ENCODE data around the gene TMEM178B.
"Not testable (repeated sequence)": the region's sequence is repeated elsewhere in the genome, so short reads cannot be mapped to it uniquely, and the experiment has no call there.

TMEM178B gene

DNA sequence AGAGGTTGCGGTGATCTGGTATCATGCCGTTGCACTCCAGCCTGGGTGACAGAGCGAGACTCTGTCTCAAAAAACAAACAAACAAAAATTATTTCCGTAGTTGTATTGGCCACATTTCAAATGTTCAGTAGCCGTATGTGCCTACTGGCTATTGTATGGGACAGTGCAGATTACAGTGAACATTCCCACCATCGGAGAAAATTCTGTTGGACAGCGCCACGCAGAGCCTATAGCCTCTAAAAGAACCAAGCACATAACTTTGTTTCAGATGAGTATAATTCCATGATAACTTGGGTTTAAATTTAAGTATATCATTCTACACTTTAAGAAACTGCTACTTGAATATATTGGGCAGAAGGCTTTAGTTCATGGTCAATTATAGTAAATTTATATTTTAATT, 5.4 kb downstream of the TMEM178B start:
- Histone ChIP-seq H3K27ac (ENCODE audit: low read length) (no peak overlapping the region), H3K9ac (ENCODE audit: low read depth, low read length) (no peak overlapping the region), H3K9me3 (ENCODE audit: insufficient read depth, low read depth, low read length) (no peaks in the 10 kb centered on the region), H3K4me3 (ENCODE audit: low read length) (no peak overlapping the region), H3K27me3 (ENCODE audit: insufficient read depth, low read length) (peaks cover 18% of the 10 kb centered on the region), H3K36me3 (ENCODE audit: insufficient read depth, low read depth, low read length) (no peaks in the 10 kb centered on the region), H3K4me1 (ENCODE audit: insufficient read depth, low read length) (peaks cover 23% of the 10 kb centered on the region)

DNA sequence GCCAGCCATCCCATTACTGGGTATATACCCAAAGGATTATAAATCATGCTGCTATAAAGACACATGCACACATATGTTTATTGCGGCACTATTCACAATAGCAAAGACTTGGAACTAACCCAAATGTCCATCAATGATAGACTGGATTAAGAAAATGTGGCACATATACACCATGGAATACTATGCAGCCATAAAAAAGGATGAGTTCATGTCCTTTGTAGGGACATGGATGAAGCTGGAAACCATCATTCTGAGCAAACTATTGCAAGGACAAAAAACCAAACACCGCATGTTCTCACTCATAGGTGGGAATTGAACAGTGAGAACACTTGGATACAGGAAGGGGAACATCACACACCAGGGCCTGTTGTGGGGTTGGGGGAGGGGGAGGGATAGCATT, 15.6 kb downstream of the TMEM178B start:
- H3K9ac ChIP-seq (ENCODE audit: low read depth, low read length); H3K27ac ChIP-seq (ENCODE audit: low read length); H3K9me3 ChIP-seq (ENCODE audit: insufficient read depth, low read depth, low read length); H3K4me3 ChIP-seq (ENCODE audit: low read length); H3K27me3 ChIP-seq (ENCODE audit: insufficient read depth, low read length); H3K36me3 ChIP-seq (ENCODE audit: insufficient read depth, low read depth, low read length): not testable (repeated sequence)
- H3K4me1 ChIP-seq (ENCODE audit: insufficient read depth, low read length): peaks cover 25% of the 10 kb centered on the region

DNA sequence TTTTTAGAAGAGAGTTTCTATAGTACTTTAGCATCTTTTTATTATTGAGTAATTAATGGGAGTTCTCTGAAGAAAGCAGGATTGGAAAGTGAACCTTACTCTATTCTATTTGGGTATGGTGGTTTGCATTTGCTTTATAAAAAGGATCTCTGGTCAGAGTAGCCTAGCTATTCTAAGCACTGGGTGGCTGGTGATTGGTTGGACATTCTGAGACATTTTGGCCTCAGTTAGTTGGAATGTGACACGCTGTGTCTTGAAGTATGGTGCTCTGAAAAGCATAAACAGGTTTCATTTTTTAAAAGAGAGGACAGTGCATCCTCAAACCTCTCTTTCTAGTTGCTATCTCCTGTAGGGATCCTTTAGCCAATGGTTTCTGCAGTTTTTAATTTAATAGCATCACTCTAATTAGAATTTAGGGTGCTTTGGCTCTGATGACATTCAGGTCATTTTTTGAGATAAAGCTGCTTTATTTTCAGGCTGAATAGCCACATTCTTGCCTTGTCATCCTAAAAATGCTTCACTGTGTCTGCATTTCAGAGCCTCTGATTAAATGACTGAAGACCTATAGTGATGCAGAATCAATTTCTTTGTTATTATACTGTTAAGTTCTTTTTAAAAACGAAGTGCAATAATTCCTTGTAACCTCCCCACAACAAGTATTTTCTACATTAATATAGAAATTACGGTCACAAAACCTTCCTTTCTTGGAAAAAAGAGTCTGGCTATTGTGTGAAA, 20.6 kb downstream of the TMEM178B start:
- Histone ChIP-seq H3K9ac (ENCODE audit: low read depth, low read length) (no peak overlapping the region; the same call in 1 of the 2 replicates), H3K36me3 (ENCODE audit: insufficient read depth, low read depth, low read length) (no peaks in the 10 kb centered on the region), H3K27ac (ENCODE audit: low read length) (no peak overlapping the region), H3K4me1 (ENCODE audit: insufficient read depth, low read length) (peaks cover 34% of the 10 kb centered on the region), H3K27me3 (ENCODE audit: insufficient read depth, low read length) (no peaks in the 10 kb centered on the region), H3K9me3 (ENCODE audit: insufficient read depth, low read depth, low read length) (no peaks in the 10 kb centered on the region), H3K4me3 (ENCODE audit: low read length) (peak overlapping the region; percentile 45; the same call in 1 of the 2 replicates)

DNA sequence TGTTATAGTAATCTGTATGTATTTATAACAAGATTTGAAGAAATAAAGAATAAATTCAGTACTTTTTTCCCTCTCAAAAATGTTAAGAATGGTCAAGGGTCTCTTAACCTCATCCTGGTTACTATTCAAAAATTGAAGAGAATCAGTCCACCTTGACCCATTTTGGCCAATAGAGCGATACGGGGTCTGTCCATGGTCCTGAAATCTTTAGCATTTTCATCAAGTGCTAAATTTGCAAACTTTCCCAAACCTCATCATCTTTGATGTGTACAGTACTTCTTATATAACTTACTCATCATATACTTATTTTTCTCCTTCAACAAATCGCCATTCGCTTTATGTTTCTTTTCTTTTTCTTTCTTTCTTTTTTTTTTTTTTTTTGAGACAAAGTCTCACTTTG, 23.6 kb downstream of the TMEM178B start:
- Histone ChIP-seq H3K27ac (ENCODE audit: low read length) (no peak overlapping the region), H3K36me3 (ENCODE audit: insufficient read depth, low read depth, low read length) (no peaks in the 10 kb centered on the region), H3K27me3 (ENCODE audit: insufficient read depth, low read length) (no peaks in the 10 kb centered on the region), H3K9me3 (ENCODE audit: insufficient read depth, low read depth, low read length) (no peaks in the 10 kb centered on the region), H3K9ac (ENCODE audit: low read depth, low read length) (no peak overlapping the region), H3K4me3 (ENCODE audit: low read length) (no peak overlapping the region), H3K4me1 (ENCODE audit: insufficient read depth, low read length) (peaks cover 27% of the 10 kb centered on the region)

DNA sequence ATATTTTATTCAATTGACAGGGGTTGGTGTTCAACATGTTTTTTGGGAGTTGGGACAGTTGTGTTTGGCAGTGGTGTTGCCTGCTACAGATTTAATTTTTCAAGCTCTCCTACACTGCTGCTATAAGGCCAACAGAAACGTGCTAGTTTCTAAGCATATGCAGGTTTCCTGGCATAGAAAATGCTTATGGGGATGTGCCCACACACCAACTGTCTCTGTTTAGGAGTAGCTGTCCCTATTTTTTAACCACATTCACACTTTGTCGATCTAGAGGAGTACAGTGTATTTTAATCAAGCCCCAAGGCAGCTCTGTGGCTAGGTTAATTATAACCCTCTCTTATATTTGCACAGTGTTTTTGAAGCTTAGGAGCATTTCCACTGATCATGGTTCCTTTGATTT, 28.6 kb downstream of the TMEM178B start:
- Histone ChIP-seq H3K9me3 (ENCODE audit: insufficient read depth, low read depth, low read length) (no peaks in the 10 kb centered on the region), H3K36me3 (ENCODE audit: insufficient read depth, low read depth, low read length) (no peaks in the 10 kb centered on the region), H3K4me3 (ENCODE audit: low read length) (no peak overlapping the region), H3K4me1 (ENCODE audit: insufficient read depth, low read length) (peaks cover 8% of the 10 kb centered on the region), H3K9ac (ENCODE audit: low read depth, low read length) (no peak overlapping the region), H3K27ac (ENCODE audit: low read length) (no peak overlapping the region), H3K27me3 (ENCODE audit: insufficient read depth, low read length) (no peaks in the 10 kb centered on the region)

DNA sequence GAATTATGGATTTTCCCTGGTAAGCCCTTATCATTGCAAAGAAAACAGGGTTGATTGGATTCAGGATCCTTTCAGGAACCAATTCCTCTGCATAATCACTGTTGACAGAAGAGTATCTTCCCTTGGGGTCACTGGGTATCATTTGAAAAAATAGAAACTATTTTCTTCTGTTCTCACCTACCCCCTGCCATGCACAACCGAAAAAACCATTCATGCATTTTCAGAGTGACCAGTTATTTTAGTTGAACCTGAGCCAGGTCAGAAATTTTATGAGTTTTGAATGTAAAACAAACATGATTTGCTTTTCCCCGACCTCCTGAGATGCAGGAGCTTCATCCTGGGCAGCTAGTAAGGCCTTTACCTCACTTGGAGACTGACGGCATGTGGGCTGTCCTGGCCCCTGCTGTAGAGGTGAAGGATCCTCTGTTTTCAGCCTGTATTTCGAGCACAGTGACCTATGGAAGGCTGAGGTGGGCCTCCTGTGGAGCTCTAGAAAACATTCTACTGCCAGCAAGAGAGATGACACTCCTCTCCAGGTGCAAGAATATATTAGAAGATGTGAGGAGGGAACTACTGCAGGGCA, 30.1 kb downstream of the TMEM178B start:
- Histone ChIP-seq H3K27me3 (ENCODE audit: insufficient read depth, low read length) (no peaks in the 10 kb centered on the region), H3K9me3 (ENCODE audit: insufficient read depth, low read depth, low read length) (no peaks in the 10 kb centered on the region), H3K9ac (ENCODE audit: low read depth, low read length) (no peak overlapping the region), H3K27ac (ENCODE audit: low read length) (no peak overlapping the region), H3K4me1 (ENCODE audit: insufficient read depth, low read length) (peaks cover 8% of the 10 kb centered on the region), H3K36me3 (ENCODE audit: insufficient read depth, low read depth, low read length) (no peaks in the 10 kb centered on the region), H3K4me3 (ENCODE audit: low read length) (no peak overlapping the region)

DNA sequence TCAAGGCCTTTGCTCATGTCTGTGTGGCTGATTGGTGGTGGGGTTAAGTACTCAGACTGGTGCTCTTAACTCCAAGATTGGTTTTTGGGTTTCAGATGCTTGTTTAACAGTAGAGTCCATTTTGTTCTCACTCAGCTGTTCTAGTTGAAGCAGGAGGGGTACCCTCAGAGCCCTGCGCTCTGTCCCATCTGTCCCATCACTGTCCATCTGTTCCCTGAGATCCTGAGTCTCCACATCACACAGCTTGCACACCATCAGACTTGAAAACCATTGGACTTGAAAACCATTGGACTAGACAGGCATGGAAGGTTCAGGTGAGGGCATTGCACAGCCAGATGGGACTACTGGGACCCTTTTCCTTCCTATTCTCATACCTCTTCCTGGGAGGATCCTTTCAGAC, 39.3 kb downstream of the TMEM178B start:
- Histone ChIP-seq H3K36me3 (ENCODE audit: insufficient read depth, low read depth, low read length) (no peaks in the 10 kb centered on the region), H3K4me1 (ENCODE audit: insufficient read depth, low read length) (no peaks in the 10 kb centered on the region), H3K9me3 (ENCODE audit: insufficient read depth, low read depth, low read length) (no peaks in the 10 kb centered on the region), H3K27ac (ENCODE audit: low read length) (no peak overlapping the region), H3K9ac (ENCODE audit: low read depth, low read length) (no peak overlapping the region), H3K4me3 (ENCODE audit: low read length) (no peak overlapping the region), H3K27me3 (ENCODE audit: insufficient read depth, low read length) (no peaks in the 10 kb centered on the region)

DNA sequence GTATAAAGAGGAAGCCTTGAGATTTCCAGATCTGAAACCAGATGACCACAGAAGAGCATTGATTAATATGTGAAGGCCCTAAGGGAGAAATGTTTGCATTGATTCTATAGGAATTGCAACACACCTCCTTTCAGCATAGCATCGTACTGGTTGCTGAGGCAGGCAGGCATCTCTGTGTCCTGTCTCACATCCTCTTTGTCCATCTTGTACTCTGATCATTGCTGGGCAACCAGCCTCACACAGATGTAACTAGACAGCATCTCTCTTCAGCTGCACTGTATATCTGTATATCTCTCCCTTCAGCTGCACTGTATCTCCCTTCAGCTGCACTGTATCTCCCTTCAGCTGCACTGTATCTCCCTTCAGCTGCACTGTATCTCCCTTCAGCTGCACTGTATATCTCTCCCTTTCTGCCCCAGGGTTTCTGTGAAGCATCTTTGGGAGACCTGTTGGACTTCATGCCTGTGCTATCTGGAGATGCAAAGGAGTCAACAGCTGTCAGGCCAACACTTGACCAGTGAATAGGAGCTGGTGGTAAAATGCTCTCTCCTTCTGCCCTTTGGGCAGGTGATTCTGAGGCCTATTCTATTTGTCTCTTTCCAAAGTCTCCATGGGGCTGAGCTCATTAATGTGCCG, 40.3 kb downstream of the TMEM178B start:
- H3K27ac ChIP-seq (ENCODE audit: low read length): no peak overlapping the region
- H3K36me3 ChIP-seq (ENCODE audit: insufficient read depth, low read depth, low read length): no peaks in the 10 kb centered on the region
- no peak overlapping the region for H3K9ac ChIP-seq (ENCODE audit: low read depth, low read length)
- no peaks in the 10 kb centered on the region for H3K4me1 ChIP-seq (ENCODE audit: insufficient read depth, low read length)
- H3K4me3 ChIP-seq (ENCODE audit: low read length): no peak overlapping the region
- H3K27me3 ChIP-seq (ENCODE audit: insufficient read depth, low read length): no peaks in the 10 kb centered on the region
- H3K9me3 ChIP-seq (ENCODE audit: insufficient read depth, low read depth, low read length): no peaks in the 10 kb centered on the region

DNA sequence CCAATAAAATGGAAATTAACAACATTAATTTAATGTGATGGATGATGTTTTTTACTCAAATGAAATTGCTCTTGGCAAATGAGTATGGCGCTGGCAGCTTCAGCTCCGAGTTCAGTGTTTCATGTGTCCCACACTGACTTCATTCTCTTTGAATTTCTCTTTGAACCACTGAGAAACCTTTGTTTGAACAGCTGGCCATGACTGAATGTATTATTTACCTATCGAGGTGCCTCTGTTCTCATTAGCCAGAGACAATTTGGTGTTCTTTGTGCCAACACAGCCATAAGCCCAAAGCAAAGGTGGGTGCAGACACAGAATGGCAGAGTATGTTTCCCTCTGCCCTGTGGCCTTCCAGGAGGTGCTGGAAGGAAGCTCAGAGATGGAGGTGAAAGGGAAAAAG, 42.1 kb downstream of the TMEM178B start:
- Histone ChIP-seq H3K9ac (ENCODE audit: low read depth, low read length) (no peak overlapping the region), H3K36me3 (ENCODE audit: insufficient read depth, low read depth, low read length) (no peaks in the 10 kb centered on the region), H3K9me3 (ENCODE audit: insufficient read depth, low read depth, low read length) (no peaks in the 10 kb centered on the region), H3K27ac (ENCODE audit: low read length) (no peak overlapping the region), H3K27me3 (ENCODE audit: insufficient read depth, low read length) (no peaks in the 10 kb centered on the region), H3K4me1 (ENCODE audit: insufficient read depth, low read length) (no peaks in the 10 kb centered on the region), H3K4me3 (ENCODE audit: low read length) (no peak overlapping the region)

DNA sequence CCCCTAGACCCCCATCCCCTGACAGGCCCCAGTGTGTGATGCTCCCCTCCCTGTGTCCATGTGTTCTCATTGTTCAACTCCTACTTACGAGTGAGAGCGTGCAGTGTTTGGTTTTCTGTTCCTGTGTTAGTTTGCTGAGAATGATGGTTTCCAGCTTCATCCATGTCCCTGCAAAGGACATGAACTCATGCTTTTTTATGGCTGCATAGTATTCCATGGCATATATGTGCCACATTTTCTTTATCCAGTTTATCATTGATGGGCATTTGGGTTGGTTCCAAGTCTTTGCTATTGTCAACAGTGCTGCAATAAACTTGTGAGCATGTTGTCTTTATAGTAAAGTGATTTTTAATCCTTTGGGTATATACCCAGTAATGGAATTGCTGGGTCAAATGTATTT, 42.8 kb downstream of the TMEM178B start:
- H3K4me3 ChIP-seq (ENCODE audit: low read length); H3K4me1 ChIP-seq (ENCODE audit: insufficient read depth, low read length): not testable (repeated sequence)

DNA sequence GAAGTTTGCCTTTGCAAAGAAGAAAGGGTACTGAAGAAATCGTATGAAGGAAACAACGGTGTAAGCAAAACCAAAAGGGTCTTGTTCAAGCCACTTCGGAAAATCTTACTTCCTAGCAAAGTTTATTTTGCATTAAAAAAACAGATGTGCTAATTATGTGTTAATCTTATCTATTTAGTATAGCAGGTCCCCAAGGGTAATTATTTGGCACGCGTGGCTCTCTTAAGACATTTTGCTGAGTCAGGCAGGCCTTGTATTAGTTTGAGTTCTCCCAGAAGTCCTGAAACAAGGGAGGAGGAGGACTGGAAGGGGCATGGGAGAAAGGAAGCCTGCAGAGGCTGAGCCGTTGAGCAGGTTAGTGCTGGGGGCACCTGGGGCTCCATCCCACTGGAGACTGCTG, 44.9 kb downstream of the TMEM178B start:
- H3K36me3 ChIP-seq (ENCODE audit: insufficient read depth, low read depth, low read length): no peaks in the 10 kb centered on the region
- H3K4me3 ChIP-seq (ENCODE audit: low read length): no peak overlapping the region
- no peak overlapping the region for H3K9ac ChIP-seq (ENCODE audit: low read depth, low read length)
- no peaks in the 10 kb centered on the region for H3K9me3 ChIP-seq (ENCODE audit: insufficient read depth, low read depth, low read length)
- H3K27me3 ChIP-seq (ENCODE audit: insufficient read depth, low read length): no peaks in the 10 kb centered on the region
- no peaks in the 10 kb centered on the region for H3K4me1 ChIP-seq (ENCODE audit: insufficient read depth, low read length)
- H3K27ac ChIP-seq (ENCODE audit: low read length): no peak overlapping the region

More for the DNA sequence above, 42.8 kb downstream of the TMEM178B start:
- H3K9ac ChIP-seq (ENCODE audit: low read depth, low read length); H3K27ac ChIP-seq (ENCODE audit: low read length); H3K9me3 ChIP-seq (ENCODE audit: insufficient read depth, low read depth, low read length); H3K27me3 ChIP-seq (ENCODE audit: insufficient read depth, low read length); H3K36me3 ChIP-seq (ENCODE audit: insufficient read depth, low read depth, low read length): not testable (repeated sequence)

DNA sequence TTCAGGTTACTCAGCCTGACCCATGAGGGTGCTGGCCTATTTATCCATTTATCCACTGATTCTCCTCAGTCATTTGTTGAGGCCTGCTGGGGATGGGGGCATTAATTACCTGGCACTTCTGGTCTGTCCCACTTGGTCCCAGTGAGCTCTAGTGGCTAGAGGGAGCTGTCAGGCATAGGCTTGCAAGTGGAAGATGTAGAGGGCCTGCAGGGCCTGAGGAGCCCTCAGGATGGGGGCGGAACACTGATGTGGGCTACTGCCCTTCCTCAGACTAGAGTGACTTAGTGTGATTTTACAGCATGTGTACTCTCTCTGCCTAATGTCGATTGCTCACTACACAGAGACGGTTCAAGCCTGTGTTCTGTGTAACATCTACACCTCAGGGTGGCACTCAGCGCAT, 45.3 kb downstream of the TMEM178B start:
- H3K4me3 ChIP-seq (ENCODE audit: low read length): no peak overlapping the region
- no peaks in the 10 kb centered on the region for H3K4me1 ChIP-seq (ENCODE audit: insufficient read depth, low read length)
- H3K9me3 ChIP-seq (ENCODE audit: insufficient read depth, low read depth, low read length): no peaks in the 10 kb centered on the region
- H3K9ac ChIP-seq (ENCODE audit: low read depth, low read length): no peak overlapping the region
- H3K27me3 ChIP-seq (ENCODE audit: insufficient read depth, low read length): no peaks in the 10 kb centered on the region
- H3K27ac ChIP-seq (ENCODE audit: low read length): no peak overlapping the region
- no peaks in the 10 kb centered on the region for H3K36me3 ChIP-seq (ENCODE audit: insufficient read depth, low read depth, low read length)

Data from iPS-20b (cell line).